Measurements from ENCODE around the gene POMC. TPM values are rescaled to one million over a fixed set of nuclear protein-coding genes. Genes with fewer than 3 reads are reported as not detected.

Gene POMC
- total RNA-seq, 1 experiment from 2014 or later = not detected

GRCh38 chr2:25197336-25198208 is 29.2 kb upstream of the POMC start:
- BruUV-seq (replicated peaks) = no TSS peak
- Histone ChIP-seq H3K9me2 (ENCODE audit: insufficient read depth) (no peaks in the 10 kb centered on the region), H2AFZ (no peak overlapping the region), H3K27ac (no peak overlapping the region), H3K4me2 (no peak overlapping the region), H3K4me1 (replicated peaks; ENCODE audit: insufficient read depth) (no peaks in the 10 kb centered on the region), H3K27me3 (ENCODE audit: insufficient read depth, low read depth) (no peaks in the 10 kb centered on the region), H3K9me3 (ENCODE audit: insufficient read depth, low read depth) (no peaks in the 10 kb centered on the region), H3K79me2 (ENCODE audit: low read depth) (no peaks in the 10 kb centered on the region), H3F3A (ENCODE audit: insufficient read depth, low read depth) (no peaks in the 10 kb centered on the region), H4K20me1 (ENCODE audit: insufficient read depth) (no peaks in the 10 kb centered on the region), H3K36me3 (ENCODE audit: low read depth) (no peaks in the 10 kb centered on the region), H3K4me3 (no peak overlapping the region)
- ChIA-PET CTCF (interaction anchor here (0.7 to 1.8 kb wide), 2 partner anchors 32 to 124 kb away, joined by 4 to 9 read pairs; no protein-coding TSS in a partner anchor), POLR2A (ENCODE audit: unreplicated experiment) (no interaction called here)
- intact Hi-C loops (cut with micrococcal nuclease; ENCODE audit: unreplicated experiment) = loop anchor here (5.0 kb wide), 2 partner anchors 65 to 365 kb away; no protein-coding TSS in a partner anchor
- DNase-seq = no peak
- TF ChIP-seq CTCF (conservative IDR thresholded peaks at IDR 0.05) (no peak), EZH2 (IDR thresholded peaks at IDR 0.05; ENCODE audit: low read depth) (no peak)

GRCh38 chr2:25194576-25195122 is 26.3 kb upstream of the POMC start:
- Histone ChIP-seq H2AFZ (no peak overlapping the region), H3K4me1 (replicated peaks; ENCODE audit: insufficient read depth) (no peaks in the 10 kb centered on the region), H3K79me2 (ENCODE audit: low read depth) (no peaks in the 10 kb centered on the region), H3K36me3 (ENCODE audit: low read depth) (no peaks in the 10 kb centered on the region), H3F3A (ENCODE audit: insufficient read depth, low read depth) (no peaks in the 10 kb centered on the region), H3K4me2 (no peak overlapping the region), H3K9me3 (ENCODE audit: insufficient read depth, low read depth) (no peaks in the 10 kb centered on the region), H3K27ac (no peak overlapping the region), H3K9me2 (ENCODE audit: insufficient read depth) (no peaks in the 10 kb centered on the region), H3K27me3 (ENCODE audit: insufficient read depth, low read depth) (no peaks in the 10 kb centered on the region), H3K4me3 (no peak overlapping the region), H4K20me1 (ENCODE audit: insufficient read depth) (no peaks in the 10 kb centered on the region)
- no peak for DNase-seq
- intact Hi-C loops (cut with micrococcal nuclease; ENCODE audit: unreplicated experiment) = loop anchor here (5.0 kb wide), 2 partner anchors 62 to 362 kb away; no protein-coding TSS in a partner anchor
- no peak for TF ChIP-seq EZH2 (IDR thresholded peaks at IDR 0.05; ENCODE audit: low read depth)
- no peak for TF ChIP-seq CTCF (conservative IDR thresholded peaks at IDR 0.05)
- ChIA-PET CTCF (interaction anchor here (0.5 kb wide), 1 partner anchor 768 kb away, joined by 4 read pairs; no protein-coding TSS in a partner anchor), POLR2A (ENCODE audit: unreplicated experiment) (no interaction called here)
- BruUV-seq (replicated peaks) = no TSS peak

GRCh38 chr2:25190536-25190935 is 22.2 kb upstream of the POMC start:
- DNase-seq = no peak
- no peaks in the 10 kb centered on the region for H3K9me2 ChIP-seq (ENCODE audit: insufficient read depth)
- intact Hi-C loops (cut with micrococcal nuclease; ENCODE audit: unreplicated experiment) = no loop called here
- no peaks in the 10 kb centered on the region for H3K36me3 ChIP-seq (ENCODE audit: low read depth)
- no peak overlapping the region for H2AFZ ChIP-seq
- ChIA-PET CTCF (no interaction called here), POLR2A (ENCODE audit: unreplicated experiment) (no interaction called here)
- BruUV-seq (replicated peaks) = no TSS peak
- H3K4me2 ChIP-seq = no peak overlapping the region
- no peaks in the 10 kb centered on the region for H3K4me1 ChIP-seq (replicated peaks; ENCODE audit: insufficient read depth)
- no peak overlapping the region for H3K4me3 ChIP-seq
- TF ChIP-seq CTCF (conservative IDR thresholded peaks at IDR 0.05) (no peak), EZH2 (IDR thresholded peaks at IDR 0.05; ENCODE audit: low read depth) (no peak)
- no peak overlapping the region for H3K27ac ChIP-seq
- H4K20me1 ChIP-seq (ENCODE audit: insufficient read depth) = no peaks in the 10 kb centered on the region
- no peaks in the 10 kb centered on the region for H3F3A ChIP-seq (ENCODE audit: insufficient read depth, low read depth)
- H3K9me3 ChIP-seq (ENCODE audit: insufficient read depth, low read depth) = no peaks in the 10 kb centered on the region
- no peaks in the 10 kb centered on the region for H3K79me2 ChIP-seq (ENCODE audit: low read depth)
- no peaks in the 10 kb centered on the region for H3K27me3 ChIP-seq (ENCODE audit: insufficient read depth, low read depth)

All from PC-9 (cell line).